HUDEP-2 (cell line): Measurements from ENCODE around the gene DCAF5.

Source experiments
- DNase-seq, 76 experiments: peaks; one replicate each; lab custom pipeline; 2025; ENCODE audit not compliant: unreplicated experiment in 76 of 76; lab: John Stamatoyannopoulos, UW

The DCAF5 gene

GRCh38 chr14:69149461-69150244 lies 3.3 kb downstream of the DCAF5 start:
- no peak for DNase-seq

- no peak for DNase-seq
These were observed 10.8 kb downstream of the DCAF5 start for GRCh38 chr14:69142101-69142500.

GRCh38 chr14:69141550-69141949 lies 11.4 kb downstream of the DCAF5 start:
- no peak for DNase-seq

- DNase-seq = no peak
These were observed 13.2 kb downstream of the DCAF5 start for GRCh38 chr14:69139743-69140142.

- DNase-seq = peak in 2 of 76 experiments; percentile 2 to 4
These were observed 14.9 kb downstream of the DCAF5 start for GRCh38 chr14:69137843-69138535.

- peak in 7 of 76 experiments; percentile 2 to 17 (median 10) for DNase-seq
These were observed 15.5 kb downstream of the DCAF5 start for GRCh38 chr14:69137416-69137815.

- DNase-seq = no peak
These were observed 17.8 kb downstream of the DCAF5 start for GRCh38 chr14:69135133-69135532.

- peak in 63 of 76 experiments; percentile 3 to 78 (median 41) for DNase-seq
These were observed 19.5 kb downstream of the DCAF5 start for GRCh38 chr14:69133206-69134125.

- DNase-seq = no peak
These were observed 20.3 kb downstream of the DCAF5 start for GRCh38 chr14:69132513-69133181.

- no peak for DNase-seq
These were observed 21.7 kb downstream of the DCAF5 start for GRCh38 chr14:69131176-69131575.

- DNase-seq = peak in 70 of 76 experiments; percentile 1 to 83 (median 46)
These were observed 23.5 kb downstream of the DCAF5 start for GRCh38 chr14:69129264-69129880.

GRCh38 chr14:69118305-69118704 lies 34.6 kb downstream of the DCAF5 start:
- DNase-seq = no peak

- DNase-seq = no peak
These were observed 35.7 kb downstream of the DCAF5 start for GRCh38 chr14:69117020-69117767.

- DNase-seq = no peak
These were observed 37.3 kb downstream of the DCAF5 start for GRCh38 chr14:69115407-69116185.

- DNase-seq = no peak
These were observed 38.2 kb downstream of the DCAF5 start for GRCh38 chr14:69114763-69115162.

- no peak for DNase-seq
These were observed 44.6 kb downstream of the DCAF5 start for GRCh38 chr14:69108358-69108757.

GRCh38 chr14:69107407-69108003 lies 45.4 kb downstream of the DCAF5 start:
- peak in 50 of 76 experiments; percentile 2 to 69 (median 26) for DNase-seq

GRCh38 chr14:69106451-69106850 lies 46.5 kb downstream of the DCAF5 start:
- no peak for DNase-seq
